NCI-H146 treated with DMSO at 0.1 percent for 48 hours (cell line): ENCODE data around the gene PSORS1C2.
"Not testable (repeated sequence)": the region's sequence is repeated elsewhere in the genome, so short reads cannot be mapped to it uniquely, and the experiment has no call there.

Source experiments
- DNase-seq: peaks from one replicate; lab custom pipeline; 2025; ENCODE audit not compliant: unreplicated experiment; lab: John Stamatoyannopoulos, UW

The PSORS1C2 gene

DNA sequence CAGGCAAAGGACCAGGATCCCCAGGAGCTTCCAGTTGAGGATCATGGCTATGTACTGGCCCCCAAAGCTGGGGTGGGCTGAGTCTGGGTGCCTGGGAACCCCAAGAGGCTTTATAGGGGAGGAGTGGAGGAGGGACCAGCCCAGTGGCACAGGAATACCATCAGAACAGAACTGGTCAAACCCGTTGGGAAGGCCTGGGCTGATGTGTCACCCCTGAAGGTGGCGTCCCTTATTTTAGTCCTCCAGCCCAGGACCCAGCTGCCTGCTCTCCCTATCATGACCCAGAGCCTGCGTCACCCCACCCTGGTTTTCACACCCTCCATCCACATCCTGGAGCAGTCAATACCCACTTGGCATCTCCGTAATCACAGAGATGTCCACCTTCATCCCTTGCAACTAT is at the start of gene PSORS1C2:
PSORS1C2 (minus strand) TSS at position 85 of the 400 bp plus-strand sequence; CDS start at position 45, 40 bp downstream.
- DNase-seq, result no peak

GRCh38 chr6:31187780-31188194 is 48.9 kb upstream of the PSORS1C2 start:
- no peak for DNase-seq

DNA sequence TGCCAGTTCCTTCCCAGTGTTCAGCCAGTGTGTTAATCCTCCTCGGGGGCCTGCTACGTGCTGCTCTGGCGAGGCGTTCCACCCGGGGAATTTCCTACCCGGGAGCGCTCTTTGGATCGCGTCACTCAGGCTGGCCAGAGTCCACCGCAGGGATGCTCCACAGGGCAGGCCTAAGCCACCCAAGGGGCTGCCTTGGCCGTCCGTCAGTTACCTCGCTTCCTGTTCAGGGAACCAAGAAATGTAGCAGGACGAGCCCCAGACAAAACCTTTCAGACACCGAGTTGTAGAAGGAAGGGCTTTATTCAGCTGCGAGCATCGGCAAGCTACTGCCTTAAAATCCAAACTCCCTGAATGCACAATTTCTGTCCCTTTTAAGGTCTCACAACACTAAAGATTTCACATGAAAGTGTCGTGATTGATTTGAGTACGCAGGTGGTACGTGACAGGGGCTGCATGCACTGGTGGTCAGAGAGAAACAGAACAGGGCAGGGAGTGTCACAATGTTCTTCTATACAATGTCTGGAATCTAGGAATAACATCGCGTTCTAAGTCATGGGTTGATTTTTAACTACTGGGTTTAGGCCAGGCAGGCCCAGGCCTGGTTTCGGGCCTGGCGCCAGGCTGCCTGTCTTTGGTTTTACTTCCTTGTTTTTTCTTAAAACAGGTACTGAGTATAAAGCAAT is 47.3 kb upstream of the PSORS1C2 start:
- DNase-seq, result no peak

DNA sequence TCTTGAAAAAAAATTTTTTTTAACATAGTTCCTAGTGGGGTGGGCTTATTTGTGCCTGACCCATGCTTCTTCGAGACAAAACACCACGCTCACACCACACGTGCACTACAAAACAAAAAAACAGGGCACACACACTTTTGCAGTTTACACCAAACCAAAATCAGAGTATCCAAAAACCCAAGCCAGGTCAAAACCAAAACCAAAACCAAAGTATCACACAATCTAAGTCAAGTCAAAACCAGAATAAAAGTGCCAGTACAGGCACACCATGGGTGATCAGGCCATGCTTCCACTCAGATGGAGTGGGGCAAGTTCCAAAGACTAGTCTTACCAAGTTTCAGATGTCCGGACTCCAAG is 46.8 kb upstream of the PSORS1C2 start:
- not testable (repeated sequence) for DNase-seq

GRCh38 chr6:31183859-31184258 is 45.0 kb upstream of the PSORS1C2 start:
- DNase-seq, result not testable (repeated sequence)

DNA sequence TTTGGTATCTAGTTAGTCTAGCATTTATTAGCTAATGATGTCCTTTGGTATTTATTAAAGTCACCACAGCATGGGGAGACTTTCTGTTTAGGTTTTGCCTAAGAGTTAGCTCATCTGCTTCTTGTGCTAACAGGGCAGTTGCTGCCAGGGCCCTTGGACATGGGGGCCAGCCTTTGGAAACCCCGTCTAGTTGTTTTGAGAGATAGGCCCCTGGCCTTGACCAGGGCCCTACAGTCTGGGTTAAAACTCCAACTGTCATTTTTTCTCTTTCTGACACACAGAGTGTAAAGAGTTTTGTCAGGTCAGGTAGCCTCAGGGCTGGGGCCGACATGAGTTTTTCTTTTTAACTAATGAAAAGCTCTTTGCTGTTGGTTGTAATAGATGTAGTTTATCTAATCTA is 44.4 kb upstream of the PSORS1C2 start:
- not testable (repeated sequence) for DNase-seq

GRCh38 chr6:31180500-31180899 is 41.6 kb upstream of the PSORS1C2 start:
- DNase-seq, result no peak

GRCh38 chr6:31179896-31180295 is 41.0 kb upstream of the PSORS1C2 start:
- no peak for DNase-seq

DNA sequence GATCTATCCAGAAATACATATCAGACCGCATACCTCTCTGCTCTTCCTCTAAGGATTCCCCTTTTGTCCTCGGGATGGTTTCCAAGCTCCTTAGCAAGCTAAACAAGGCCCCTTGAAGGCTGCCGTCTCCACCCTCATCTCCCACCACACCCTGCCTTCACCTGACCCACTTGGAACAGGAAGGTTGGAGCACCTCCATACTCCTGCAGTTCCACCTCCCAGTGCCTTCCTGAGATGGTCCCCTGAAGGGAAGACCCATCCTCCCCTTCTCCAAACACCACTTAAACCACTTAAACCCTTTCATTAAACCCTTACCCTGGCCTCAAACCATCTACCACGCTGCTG is 40.1 kb upstream of the PSORS1C2 start:
- DNase-seq, result no peak

GRCh38 chr6:31178143-31179041 is 39.5 kb upstream of the PSORS1C2 start:
- DNase-seq, result no peak

GRCh38 chr6:31175971-31176370 is 37.1 kb upstream of the PSORS1C2 start:
- DNase-seq, result no peak

DNA sequence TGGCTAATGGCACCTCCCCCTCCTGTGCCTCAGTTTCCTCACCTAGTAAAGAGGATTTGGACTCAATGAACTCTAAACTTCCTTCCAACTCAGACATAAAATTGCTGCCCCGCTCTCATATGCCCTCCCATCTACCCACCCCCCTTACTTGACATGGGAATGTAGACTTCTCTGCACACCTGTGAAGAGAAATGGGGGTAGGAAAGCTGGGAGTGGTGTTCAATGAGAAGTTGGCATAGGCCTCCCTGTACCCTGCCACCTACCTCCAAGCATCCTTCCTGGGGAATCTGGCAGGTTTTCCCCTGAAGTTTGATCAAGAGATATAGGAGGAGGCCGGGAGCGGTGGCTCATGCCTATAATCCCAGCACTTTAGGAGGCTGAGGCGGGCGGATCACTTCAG is 35.5 kb upstream of the PSORS1C2 start:
- DNase-seq, result no peak

- DNase-seq, result no peak
Observed at GRCh38 chr6:31173406-31173805, 34.5 kb upstream of the PSORS1C2 start.

- DNase-seq, result no peak
Observed at GRCh38 chr6:31172973-31173384, 34.1 kb upstream of the PSORS1C2 start.

DNA sequence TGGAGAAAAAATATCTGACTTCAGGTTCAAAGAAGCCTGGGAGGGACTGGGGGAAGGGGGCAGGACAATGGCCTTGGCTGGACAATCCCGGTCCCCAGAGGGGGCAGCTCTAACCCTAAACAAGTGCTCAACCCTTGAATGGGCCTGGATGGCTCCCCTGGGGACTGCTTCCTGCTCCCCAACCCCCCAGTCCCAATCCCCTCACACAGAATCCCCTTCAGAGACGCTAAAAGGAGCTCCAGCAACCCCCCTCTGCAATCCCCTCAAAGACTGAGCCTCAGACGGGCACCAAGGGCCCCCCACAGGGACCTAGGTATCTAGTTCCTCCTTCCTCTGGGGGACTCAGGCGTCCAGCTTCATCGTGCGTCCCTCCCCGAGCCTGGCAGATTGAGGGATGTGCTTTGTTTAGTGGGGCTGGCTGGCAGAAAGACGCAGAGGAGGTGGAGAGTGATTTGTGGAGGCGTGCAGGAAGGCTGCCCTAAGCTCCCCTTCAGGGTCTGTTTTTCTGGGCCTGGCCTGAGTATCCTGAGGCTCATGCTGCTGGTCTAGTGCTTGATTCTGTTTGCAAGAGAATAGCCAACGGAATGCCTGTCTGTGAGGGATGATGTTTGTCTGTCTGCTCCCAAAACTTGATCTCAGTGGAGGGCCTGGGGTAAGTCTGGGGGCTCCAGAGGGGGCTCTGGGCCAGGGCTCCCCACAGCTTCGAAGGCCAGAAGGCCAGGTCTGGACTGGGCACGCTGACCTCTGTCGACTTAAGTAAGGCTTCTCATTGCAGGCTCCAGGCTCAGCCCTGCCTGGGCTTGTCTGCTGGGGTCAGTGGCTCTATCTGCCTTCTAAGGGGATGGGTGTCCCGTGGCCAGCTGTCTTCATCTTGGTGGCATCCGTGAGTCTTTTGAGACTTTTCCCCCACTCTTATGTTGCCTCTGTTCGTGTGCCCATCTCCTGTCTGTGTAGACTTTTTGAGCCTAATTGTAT is 33.4 kb upstream of the PSORS1C2 start:
- DNase-seq, result no peak

DNA sequence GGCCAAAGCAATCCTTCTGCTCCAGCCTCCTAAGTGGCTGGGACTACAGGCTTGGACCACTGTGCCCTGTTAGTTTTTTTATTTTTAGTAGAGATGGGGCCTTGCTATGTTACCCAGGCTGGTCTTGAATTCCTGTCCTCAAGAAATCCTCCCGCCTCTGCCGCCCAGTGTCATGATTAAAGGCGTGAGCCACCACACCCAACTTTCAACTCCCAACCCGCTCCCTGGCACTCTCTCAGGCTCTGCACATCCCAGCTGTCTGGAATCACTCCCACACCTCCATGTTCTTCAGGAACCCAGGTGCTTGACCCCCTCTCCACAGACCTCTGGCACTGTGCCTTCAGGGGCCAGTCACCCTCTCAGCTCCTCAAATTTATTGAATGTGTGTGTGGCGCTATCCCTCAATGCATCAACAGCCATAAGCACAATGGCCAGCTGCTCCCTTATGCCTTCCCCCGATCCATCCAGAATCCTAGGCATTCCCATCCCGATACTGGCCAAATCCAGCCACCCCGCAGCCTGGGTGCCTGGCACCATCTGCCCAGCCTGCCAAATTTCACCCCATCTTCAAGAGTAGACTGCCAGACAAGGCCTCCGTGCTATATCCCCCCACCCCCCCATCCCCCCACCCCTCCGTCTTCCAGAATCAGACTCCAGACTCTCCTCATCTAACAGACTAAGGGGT is 32.3 kb upstream of the PSORS1C2 start:
- no peak for DNase-seq

GRCh38 chr6:31170600-31170881 is 31.7 kb upstream of the PSORS1C2 start, which contains the start of gene POU5F1:
Gene POU5F1 (minus strand): TSS chr6:31170682. CDS start chr6:31170620, 62 bp downstream.
- DNase-seq, result no peak

GRCh38 chr6:31169858-31170599 is 31.2 kb upstream of the PSORS1C2 start:
- not testable (repeated sequence) for DNase-seq

DNA sequence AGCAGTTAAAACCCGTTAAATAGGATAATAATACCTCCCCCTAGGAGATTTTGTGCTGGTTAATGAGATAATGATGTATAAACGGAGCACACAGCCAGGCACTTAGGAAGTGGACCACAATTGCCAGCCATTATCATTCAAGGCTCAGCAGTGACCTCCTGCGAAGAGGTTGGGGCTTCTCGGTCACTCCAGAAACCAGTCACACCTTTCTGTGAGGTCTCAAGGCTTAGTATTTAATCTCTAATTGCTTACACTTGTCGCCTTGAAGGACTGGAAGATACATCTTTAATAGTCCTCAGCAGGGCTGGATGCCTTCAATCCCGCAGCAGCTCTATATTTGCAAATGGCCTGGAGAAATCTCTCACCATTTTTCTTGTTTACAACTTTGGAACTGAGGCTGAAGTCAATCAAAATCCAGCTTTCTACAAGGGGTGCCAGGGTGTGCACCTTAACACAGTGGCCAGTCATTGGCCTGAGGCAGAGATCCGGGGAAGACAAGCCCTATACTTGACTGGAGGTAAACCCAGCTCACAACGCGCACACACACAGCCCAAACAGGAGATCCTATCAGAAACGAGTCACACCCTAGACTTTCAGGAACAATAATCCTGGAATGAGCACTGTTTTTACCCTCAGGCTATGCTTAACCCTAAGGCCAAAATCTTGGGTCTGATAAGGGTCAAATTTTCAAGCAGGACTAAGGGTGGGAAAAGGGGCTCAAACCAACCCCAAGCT is 30.4 kb upstream of the PSORS1C2 start:
- DNase-seq, result no peak
